Peyer's patch (tissue), 4 donors: Measurements from ENCODE around the gene ZBTB7C. TPM values are rescaled to one million over a fixed set of nuclear protein-coding genes. Genes with fewer than 3 reads are reported as not detected.

Experiments used
- DNase-seq, 3 donors: peaks; one replicate each; pipeline ENCODE4 v3.0.0-alpha.2; 2017 to 2019
- H3K27ac ChIP-seq, 4 donors: fragments of 200-600 bp; sonication (generic); one replicate each; pipeline ENCODE4 v1.5.1; 2016 to 2019
- H3K27me3 ChIP-seq, 2 donors: fragments of 200-600 bp; sonication (generic); one replicate each; pipeline ENCODE4 v1.5.1; 2019
- H3K36me3 ChIP-seq, 3 donors: fragments of 200-600 bp; sonication (generic); one replicate each; pipeline ENCODE4 v1.5.1; 2016 to 2019
- H3K4me1 ChIP-seq, 4 donors: fragments of 200-600 bp; sonication (generic); one replicate each; pipeline ENCODE4 v1.5.1; 2016 to 2019
- H3K4me3 ChIP-seq, 4 donors: fragments of 200-600 bp; sonication (generic); 1 replicate in 3 of 4; 2 replicates in 1 of 4; pipeline ENCODE4 v1.5.1; 2016 to 2019; ENCODE audit warnings: mild to moderate bottlenecking in 1 of 4
- H3K9me3 ChIP-seq, 4 donors: fragments of 200-600 bp; sonication (generic); one replicate each; pipeline ENCODE4 v1.5.1; 2016 to 2019; ENCODE audit warnings: mild to moderate bottlenecking in 1 of 4
- CTCF ChIP-seq, 6 experiments: fragments of 450-650 bp in 4 of 6; fragments of 200-600 bp in 2 of 6; sonication (generic) in 1 of 6; IDR thresholded peaks; one replicate each; pipeline ENCODE4 v1.5.1; 2017 to 2019; ENCODE audit warnings: antibody characterized with exemption in 6 of 6, mild to moderate bottlenecking in 3 of 6, moderate library complexity in 1 of 6
- POLR2A ChIP-seq, 2 donors: fragments of 450-650 bp; IDR thresholded peaks; one replicate each; pipeline ENCODE4 v1.5.1; 2017; ENCODE audit warnings: antibody characterized with exemption in 2 of 2, mild to moderate bottlenecking in 2 of 2, moderate library complexity in 2 of 2
- total RNA-seq, 4 donors: library from RNA; depleted of rRNA; stranded (reverse); fragments of >200 nt; gene quantifications; one replicate each; pipeline ENCODE4 v1.1.0, GENCODE V29; 2016

Gene ZBTB7C
- total RNA-seq, 4 donors from 2014 or later = 10.5 to 15.7 (median 14.2) TPM

DNA sequence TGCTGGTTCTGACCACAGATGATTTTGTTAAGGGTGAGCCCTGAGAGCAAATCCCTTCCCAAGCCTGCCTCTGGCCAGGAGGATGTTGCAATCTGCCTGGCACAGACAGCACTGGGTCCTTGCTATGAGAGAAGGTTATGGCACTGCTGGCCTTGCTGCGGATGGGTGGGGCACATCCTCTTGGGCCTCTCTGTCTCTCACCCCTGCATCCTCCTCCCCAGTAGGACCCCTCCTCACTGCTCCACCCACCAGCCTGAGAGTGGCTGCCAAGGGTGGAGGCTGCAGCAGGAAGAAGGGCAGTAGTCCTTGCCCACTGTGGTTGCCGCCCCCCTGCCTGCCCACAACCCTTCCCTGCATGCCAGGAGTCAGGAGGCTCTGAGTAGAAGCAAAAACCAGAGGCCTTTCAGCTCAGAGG, 180.9 kb downstream of the ZBTB7C start:
- Histone ChIP-seq H3K4me1 (peaks cover 0 to 6% (median 0%) of the 10 kb centered on the region in 4 donors), H3K27ac (no peak overlapping the region), H3K4me3 (no peak overlapping the region), H3K9me3 (no peaks in the 10 kb centered on the region), H3K36me3 (no peaks in the 10 kb centered on the region), H3K27me3 (no peaks in the 10 kb centered on the region)
- TF ChIP-seq POLR2A (IDR thresholded peaks at IDR 0.05) = no peak
- no peak for DNase-seq

GRCh38 chr18:48227206-48227605, 182.0 kb downstream of the ZBTB7C start:
- Histone ChIP-seq H3K4me1 (peaks cover 0 to 6% (median 0%) of the 10 kb centered on the region in 4 donors), H3K27ac (no peak overlapping the region), H3K36me3 (no peaks in the 10 kb centered on the region), H3K4me3 (no peak overlapping the region), H3K9me3 (no peaks in the 10 kb centered on the region), H3K27me3 (no peaks in the 10 kb centered on the region)
- no peak for DNase-seq
- TF ChIP-seq CTCF (IDR thresholded peaks at IDR 0.05) (no peak), POLR2A (IDR thresholded peaks at IDR 0.05) (no peak)

GRCh38 chr18:48226401-48226800, 182.8 kb downstream of the ZBTB7C start:
- Histone ChIP-seq H3K36me3 (no peaks in the 10 kb centered on the region), H3K27ac (no peak overlapping the region), H3K4me3 (no peak overlapping the region), H3K27me3 (no peaks in the 10 kb centered on the region), H3K9me3 (no peaks in the 10 kb centered on the region), H3K4me1 (peaks cover 0 to 6% (median 0%) of the 10 kb centered on the region in 4 donors)
- TF ChIP-seq CTCF (IDR thresholded peaks at IDR 0.05) = no peak
- TF ChIP-seq POLR2A (IDR thresholded peaks at IDR 0.05) = no peak
- no peak for DNase-seq

DNA sequence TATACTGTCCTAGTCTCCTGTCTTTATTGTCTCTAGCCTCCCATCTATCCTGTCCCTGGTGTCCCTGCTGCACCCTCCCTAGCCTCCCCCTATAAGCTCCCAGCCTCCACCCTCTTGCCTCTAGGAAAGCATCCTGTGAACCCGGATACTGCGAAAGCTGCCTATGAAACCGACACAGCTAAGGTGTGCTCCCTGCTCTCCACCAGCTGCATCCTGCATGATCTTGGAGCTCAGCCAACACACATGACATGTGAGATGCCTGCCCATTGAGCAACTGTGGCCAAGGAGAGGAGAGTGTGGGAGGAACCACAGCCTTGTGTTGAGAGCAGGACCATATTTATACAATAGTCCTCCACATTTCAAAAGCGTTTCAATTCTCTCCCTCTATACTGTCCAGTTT, 187.1 kb downstream of the ZBTB7C start:
- Histone ChIP-seq H3K4me3 (no peak overlapping the region), H3K27ac (no peak overlapping the region), H3K27me3 (no peaks in the 10 kb centered on the region), H3K4me1 (no peaks in the 10 kb centered on the region), H3K9me3 (no peaks in the 10 kb centered on the region), H3K36me3 (no peaks in the 10 kb centered on the region)
- TF ChIP-seq CTCF (IDR thresholded peaks at IDR 0.05) (no peak), POLR2A (IDR thresholded peaks at IDR 0.05) (no peak)
- peak in 1 of 3 donors; percentile 75 for DNase-seq

GRCh38 chr18:48219810-48220499, 189.2 kb downstream of the ZBTB7C start:
- H3K27me3 ChIP-seq = no peaks in the 10 kb centered on the region
- no peaks in the 10 kb centered on the region for H3K36me3 ChIP-seq
- no peaks in the 10 kb centered on the region for H3K9me3 ChIP-seq
- H3K4me1 ChIP-seq = no peaks in the 10 kb centered on the region
- no peak overlapping the region for H3K27ac ChIP-seq
- no peak overlapping the region for H3K4me3 ChIP-seq
- TF ChIP-seq POLR2A (IDR thresholded peaks at IDR 0.05) = no peak
- TF ChIP-seq CTCF (IDR thresholded peaks at IDR 0.05) = no peak
- no peak for DNase-seq

DNA sequence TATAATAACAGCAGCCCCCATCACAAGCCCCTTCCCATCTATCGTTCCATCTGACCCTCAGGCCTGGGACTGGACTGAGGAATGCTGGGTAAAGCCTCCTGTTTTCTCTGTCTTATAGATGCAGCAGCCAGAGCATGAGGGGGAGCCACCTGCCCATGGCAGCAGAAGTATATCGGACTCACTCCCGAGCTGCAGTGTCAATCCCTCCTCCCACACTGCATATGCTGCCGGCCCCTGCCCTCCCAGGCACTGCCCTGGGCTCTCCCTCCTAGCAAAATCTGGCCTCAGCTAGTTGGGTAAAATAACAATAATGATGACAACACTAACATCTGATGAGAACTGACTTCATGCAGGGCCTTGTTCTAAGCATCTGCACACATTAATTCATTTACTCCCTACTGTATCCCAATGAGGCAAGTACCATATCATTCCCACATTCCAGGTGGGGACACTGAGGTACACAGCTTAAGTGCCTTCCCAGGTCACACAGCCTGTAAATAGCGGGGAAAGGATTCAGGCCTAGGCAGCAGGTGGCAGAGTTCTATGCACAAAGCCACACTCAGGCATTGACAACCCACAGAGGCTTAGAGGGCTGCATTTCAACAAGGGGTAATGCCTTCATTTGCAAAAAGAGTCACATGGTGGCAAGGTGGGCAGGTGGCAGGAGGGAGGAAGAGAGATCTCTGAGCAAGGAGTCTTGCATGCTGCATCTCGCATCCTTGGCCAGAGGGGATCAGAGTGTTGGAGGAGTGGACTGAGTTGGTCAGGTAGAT, 190.0 kb downstream of the ZBTB7C start:
- no peak overlapping the region for H3K4me3 ChIP-seq
- H3K27me3 ChIP-seq = no peaks in the 10 kb centered on the region
- H3K36me3 ChIP-seq = no peaks in the 10 kb centered on the region
- H3K9me3 ChIP-seq = no peaks in the 10 kb centered on the region
- DNase-seq = no peak
- no peak overlapping the region for H3K27ac ChIP-seq
- H3K4me1 ChIP-seq = no peaks in the 10 kb centered on the region
- no peak for TF ChIP-seq CTCF (IDR thresholded peaks at IDR 0.05)
- no peak for TF ChIP-seq POLR2A (IDR thresholded peaks at IDR 0.05)
